Measurements from ENCODE around the gene C2CD2. TPM values are rescaled to one million over a fixed set of nuclear protein-coding genes. Genes with fewer than 3 reads are reported as not detected.
A peak's percentile ranks its signal among the peaks of the same experiment; 100 is the strongest.

C2CD2 gene
- total RNA-seq, 1 donor from 2014 or later: 15.3 TPM

DNA sequence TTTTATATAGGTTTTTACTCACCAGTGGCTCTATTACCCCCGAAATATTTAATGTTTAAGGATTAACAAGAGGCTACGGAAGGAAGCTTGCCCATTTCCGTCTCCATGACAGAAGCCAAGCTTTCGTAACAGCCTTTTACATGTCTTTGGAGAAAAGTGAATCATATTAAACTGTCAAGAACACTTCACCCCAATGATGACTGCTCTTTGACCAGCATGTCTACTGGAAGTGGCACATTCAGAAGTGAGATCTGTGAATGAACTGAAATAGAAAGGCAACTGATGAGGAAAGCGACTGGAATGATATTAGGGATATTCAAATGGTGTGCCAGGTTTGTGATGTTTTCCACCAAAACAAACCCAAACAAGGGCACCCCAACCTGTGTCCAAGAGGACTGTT is 66.2 kb downstream of the C2CD2 start:
- no peaks in the 10 kb centered on the region for H3F3A ChIP-seq (ENCODE audit: low read depth)
- no peak overlapping the region for H3K9ac ChIP-seq
- no peaks in the 10 kb centered on the region for H3K27me3 ChIP-seq
- Mint-ChIP-seq H3K4me3 (no peak overlapping the region), H3K27ac (no peak overlapping the region), H3K4me1 (peaks cover 4% of the 10 kb centered on the region), H3K27me3 (ENCODE audit: insufficient read depth, low read depth) (peaks cover 9% of the 10 kb centered on the region), H3K36me3 (no peaks in the 10 kb centered on the region), H3K9me3 (no peaks in the 10 kb centered on the region)
- no peak overlapping the region for H3K27ac ChIP-seq
- H2AFZ ChIP-seq (replicated peaks): no peak overlapping the region
- TF ChIP-seq EZH2 (IDR thresholded peaks at IDR 0.05): no peak
- TF ChIP-seq, protein P1, sequence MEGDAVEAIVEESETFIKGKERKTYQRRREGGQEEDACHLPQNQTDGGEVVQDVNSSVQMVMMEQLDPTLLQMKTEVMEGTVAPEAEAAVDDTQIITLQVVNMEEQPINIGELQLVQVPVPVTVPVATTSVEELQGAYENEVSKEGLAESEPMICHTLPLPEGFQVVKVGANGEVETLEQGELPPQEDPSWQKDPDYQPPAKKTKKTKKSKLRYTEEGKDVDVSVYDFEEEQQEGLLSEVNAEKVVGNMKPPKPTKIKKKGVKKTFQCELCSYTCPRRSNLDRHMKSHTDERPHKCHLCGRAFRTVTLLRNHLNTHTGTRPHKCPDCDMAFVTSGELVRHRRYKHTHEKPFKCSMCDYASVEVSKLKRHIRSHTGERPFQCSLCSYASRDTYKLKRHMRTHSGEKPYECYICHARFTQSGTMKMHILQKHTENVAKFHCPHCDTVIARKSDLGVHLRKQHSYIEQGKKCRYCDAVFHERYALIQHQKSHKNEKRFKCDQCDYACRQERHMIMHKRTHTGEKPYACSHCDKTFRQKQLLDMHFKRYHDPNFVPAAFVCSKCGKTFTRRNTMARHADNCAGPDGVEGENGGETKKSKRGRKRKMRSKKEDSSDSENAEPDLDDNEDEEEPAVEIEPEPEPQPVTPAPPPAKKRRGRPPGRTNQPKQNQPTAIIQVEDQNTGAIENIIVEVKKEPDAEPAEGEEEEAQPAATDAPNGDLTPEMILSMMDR (IDR thresholded peaks at IDR 0.05): no peak
- no peaks in the 10 kb centered on the region for H3K36me3 ChIP-seq
- no peak for DNase-seq (ENCODE audit: low spot score)
- H3K4me2 ChIP-seq: no peak overlapping the region
- no peaks in the 10 kb centered on the region for H3K4me1 ChIP-seq
- H3K79me2 ChIP-seq (ENCODE audit: low read depth): no peaks in the 10 kb centered on the region
- H3K9me3 ChIP-seq (ENCODE audit: low read depth): no peaks in the 10 kb centered on the region
- no peaks in the 10 kb centered on the region for H4K20me1 ChIP-seq (ENCODE audit: low read depth)
- H3K4me3 ChIP-seq: no peak overlapping the region

DNA sequence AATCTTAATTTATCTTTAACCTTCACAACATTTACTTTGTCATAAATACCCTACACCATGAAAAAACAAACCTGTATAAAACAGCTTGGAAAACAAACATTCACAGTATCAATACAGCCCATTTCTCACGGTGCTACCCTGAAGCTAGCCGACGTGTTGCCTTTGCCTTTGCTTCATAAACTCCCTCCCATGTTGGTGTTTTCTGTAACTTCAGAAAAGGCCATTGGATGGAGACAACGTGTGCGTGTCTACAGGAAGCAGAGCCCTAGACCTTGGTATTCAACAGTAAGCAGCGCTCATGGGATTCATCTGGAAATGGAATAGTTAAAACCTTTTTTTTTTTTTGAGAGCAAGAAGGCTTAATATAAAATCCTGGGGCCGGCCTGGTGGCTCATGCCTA is 67.5 kb downstream of the C2CD2 start:
- Mint-ChIP-seq H3K36me3 (no peaks in the 10 kb centered on the region), H3K4me1 (peaks cover 4% of the 10 kb centered on the region), H3K9me3 (no peaks in the 10 kb centered on the region), H3K4me3 (no peak overlapping the region), H3K27me3 (ENCODE audit: insufficient read depth, low read depth) (peaks cover 9% of the 10 kb centered on the region), H3K27ac (no peak overlapping the region)
- Histone ChIP-seq H3K79me2 (ENCODE audit: low read depth) (no peaks in the 10 kb centered on the region), H3K9ac (no peak overlapping the region), H3K27me3 (no peaks in the 10 kb centered on the region), H3K4me1 (no peaks in the 10 kb centered on the region), H3K27ac (no peak overlapping the region), H3K4me3 (no peak overlapping the region), H3F3A (ENCODE audit: low read depth) (no peaks in the 10 kb centered on the region), H3K4me2 (no peak overlapping the region), H3K9me3 (ENCODE audit: low read depth) (no peaks in the 10 kb centered on the region), H2AFZ (replicated peaks) (no peak overlapping the region), H3K36me3 (no peaks in the 10 kb centered on the region), H4K20me1 (ENCODE audit: low read depth) (no peaks in the 10 kb centered on the region)
- TF ChIP-seq EZH2phosphoT487 (IDR thresholded peaks at IDR 0.05) (no peak), EZH2 (IDR thresholded peaks at IDR 0.05) (no peak)
- TF ChIP-seq, protein P1 (IDR thresholded peaks at IDR 0.05): no peak
- no peak for DNase-seq (ENCODE audit: low spot score)

DNA sequence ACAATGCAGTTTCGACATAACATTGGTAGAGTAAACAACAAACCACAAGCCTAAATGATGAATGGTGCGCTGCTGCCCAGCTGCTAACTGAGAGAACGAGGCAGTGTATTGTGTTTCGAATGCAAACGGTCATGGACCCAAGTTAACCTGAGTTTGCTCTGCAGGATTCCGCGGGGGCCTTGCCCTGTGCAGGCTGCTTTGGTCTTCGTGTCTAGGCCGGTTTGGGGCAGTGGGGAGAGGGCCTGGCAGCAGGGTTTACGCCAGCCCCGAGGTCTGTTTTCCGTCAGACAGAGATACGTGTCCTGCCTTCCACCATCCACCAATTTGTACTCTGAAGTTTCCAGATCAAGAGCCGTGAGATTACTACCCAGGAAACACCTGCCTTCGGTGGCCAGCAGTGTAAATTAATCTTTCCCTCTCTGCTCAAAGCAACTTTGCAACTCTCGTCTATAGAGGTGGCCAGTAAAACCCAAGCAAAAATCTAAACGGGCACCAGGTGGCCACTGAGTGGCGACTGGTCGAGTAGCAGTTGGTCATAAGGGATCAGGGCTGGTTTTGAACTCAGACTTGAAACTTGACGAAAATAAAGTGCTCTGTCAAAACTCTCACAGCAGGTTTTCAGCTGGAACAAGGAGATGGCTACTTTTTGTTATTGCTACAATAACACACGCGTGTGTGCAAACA is 68.3 kb downstream of the C2CD2 start:
- Mint-ChIP-seq H3K36me3 (no peaks in the 10 kb centered on the region), H3K4me1 (peaks cover 4% of the 10 kb centered on the region), H3K4me3 (no peak overlapping the region), H3K9me3 (no peaks in the 10 kb centered on the region), H3K27me3 (ENCODE audit: insufficient read depth, low read depth) (peaks cover 9% of the 10 kb centered on the region), H3K27ac (peak overlapping the region; percentile 69)
- Histone ChIP-seq H3K27ac (no peak overlapping the region), H3K36me3 (no peaks in the 10 kb centered on the region), H3K9me3 (ENCODE audit: low read depth) (no peaks in the 10 kb centered on the region), H3K4me2 (no peak overlapping the region), H2AFZ (replicated peaks) (no peak overlapping the region), H3K9ac (no peak overlapping the region), H3K4me3 (no peak overlapping the region), H3F3A (ENCODE audit: low read depth) (no peaks in the 10 kb centered on the region), H4K20me1 (ENCODE audit: low read depth) (no peaks in the 10 kb centered on the region), H3K79me2 (ENCODE audit: low read depth) (no peaks in the 10 kb centered on the region), H3K4me1 (no peaks in the 10 kb centered on the region), H3K27me3 (no peaks in the 10 kb centered on the region)
- TF ChIP-seq, protein P1 (IDR thresholded peaks at IDR 0.05): no peak
- TF ChIP-seq EZH2phosphoT487 (IDR thresholded peaks at IDR 0.05) (no peak), EZH2 (IDR thresholded peaks at IDR 0.05) (no peak)
- DNase-seq (ENCODE audit: low spot score): no peak

Measured in neural progenitor cell (in vitro differentiated cells).